ENCODE data around the gene TMEM40.
A peak's percentile ranks its signal among the peaks of the same experiment; 100 is the strongest.
"Not testable (repeated sequence)": the region's sequence is repeated elsewhere in the genome, so short reads cannot be mapped to it uniquely, and the experiment has no call there.

TMEM40 gene

GRCh38 chr3:12714278-12714677 is 44.8 kb downstream of the TMEM40 start:
- no peak for FAIRE-seq
- no peak for TF ChIP-seq POLR2AphosphoS5 (IDR thresholded peaks at IDR 0.05; ENCODE audit: low read depth, low read length)
- TF ChIP-seq POU2F2 (IDR thresholded peaks at IDR 0.05; ENCODE audit: low read depth, low read length): no peak
- TF ChIP-seq PAX5 (IDR thresholded peaks at IDR 0.05; ENCODE audit: insufficient read depth, low read length, severe bottlenecking): no peak
- TF ChIP-seq TAF1 (IDR thresholded peaks at IDR 0.05; ENCODE audit: low read depth, low read length): no peak
- no peak for TF ChIP-seq SPI1 (IDR thresholded peaks at IDR 0.05; ENCODE audit: low read depth, low read length)
- no peak for TF ChIP-seq POLR2A (IDR thresholded peaks at IDR 0.05; ENCODE audit: low read depth, low read length)
- DNase-seq (ENCODE audit: insufficient read length, low spot score): no peak

GRCh38 chr3:12710062-12710461 is 49.0 kb downstream of the TMEM40 start:
- TF ChIP-seq POLR2AphosphoS5 (IDR thresholded peaks at IDR 0.05; ENCODE audit: low read depth, low read length) (no peak), POLR2A (IDR thresholded peaks at IDR 0.05; ENCODE audit: low read depth, low read length) (no peak), PAX5 (IDR thresholded peaks at IDR 0.05; ENCODE audit: insufficient read depth, low read length, severe bottlenecking) (no peak), POU2F2 (IDR thresholded peaks at IDR 0.05; ENCODE audit: low read depth, low read length) (no peak), TAF1 (IDR thresholded peaks at IDR 0.05; ENCODE audit: low read depth, low read length) (no peak), SPI1 (IDR thresholded peaks at IDR 0.05; ENCODE audit: low read depth, low read length) (no peak)
- no peak for DNase-seq (ENCODE audit: insufficient read length, low spot score)
- FAIRE-seq: no peak

- DNase-seq (ENCODE audit: insufficient read length, low spot score): no peak
- FAIRE-seq: no peak
- TF ChIP-seq POLR2A (IDR thresholded peaks at IDR 0.05; ENCODE audit: low read depth, low read length) (no peak), PAX5 (IDR thresholded peaks at IDR 0.05; ENCODE audit: insufficient read depth, low read length, severe bottlenecking) (no peak), SPI1 (IDR thresholded peaks at IDR 0.05; ENCODE audit: low read depth, low read length) (no peak), TAF1 (IDR thresholded peaks at IDR 0.05; ENCODE audit: low read depth, low read length) (no peak), POU2F2 (IDR thresholded peaks at IDR 0.05; ENCODE audit: low read depth, low read length) (no peak), POLR2AphosphoS5 (IDR thresholded peaks at IDR 0.05; ENCODE audit: low read depth, low read length) (no peak)
Measured at GRCh38 chr3:12709334-12709733, 49.7 kb downstream of the TMEM40 start.

GRCh38 chr3:12708584-12709192 is 50.4 kb downstream of the TMEM40 start:
- no peak for DNase-seq (ENCODE audit: insufficient read length, low spot score)
- TF ChIP-seq SPI1 (IDR thresholded peaks at IDR 0.05; ENCODE audit: low read depth, low read length): no peak
- no peak for TF ChIP-seq POU2F2 (IDR thresholded peaks at IDR 0.05; ENCODE audit: low read depth, low read length)
- no peak for TF ChIP-seq POLR2A (IDR thresholded peaks at IDR 0.05; ENCODE audit: low read depth, low read length)
- no peak for TF ChIP-seq TAF1 (IDR thresholded peaks at IDR 0.05; ENCODE audit: low read depth, low read length)
- no peak for TF ChIP-seq PAX5 (IDR thresholded peaks at IDR 0.05; ENCODE audit: insufficient read depth, low read length, severe bottlenecking)
- no peak for TF ChIP-seq POLR2AphosphoS5 (IDR thresholded peaks at IDR 0.05; ENCODE audit: low read depth, low read length)
- FAIRE-seq: no peak

GRCh38 chr3:12707449-12707848 is 51.6 kb downstream of the TMEM40 start:
- no peak for TF ChIP-seq POU2F2 (IDR thresholded peaks at IDR 0.05; ENCODE audit: low read depth, low read length)
- no peak for TF ChIP-seq PAX5 (IDR thresholded peaks at IDR 0.05; ENCODE audit: insufficient read depth, low read length, severe bottlenecking)
- no peak for TF ChIP-seq SPI1 (IDR thresholded peaks at IDR 0.05; ENCODE audit: low read depth, low read length)
- no peak for TF ChIP-seq POLR2A (IDR thresholded peaks at IDR 0.05; ENCODE audit: low read depth, low read length)
- no peak for TF ChIP-seq TAF1 (IDR thresholded peaks at IDR 0.05; ENCODE audit: low read depth, low read length)
- TF ChIP-seq POLR2AphosphoS5 (IDR thresholded peaks at IDR 0.05; ENCODE audit: low read depth, low read length): no peak
- FAIRE-seq (no peak), DNase-seq (ENCODE audit: insufficient read length, low spot score) (no peak)

- TF ChIP-seq POLR2A (IDR thresholded peaks at IDR 0.05; ENCODE audit: low read depth, low read length) (no peak), TAF1 (IDR thresholded peaks at IDR 0.05; ENCODE audit: low read depth, low read length) (no peak), POLR2AphosphoS5 (IDR thresholded peaks at IDR 0.05; ENCODE audit: low read depth, low read length) (no peak)
- FAIRE-seq: peak; percentile 64
- DNase-seq (ENCODE audit: insufficient read length, low spot score): peak; percentile 49
Measured at GRCh38 chr3:12706504-12707253, 52.4 kb downstream of the TMEM40 start.

GRCh38 chr3:12705981-12706380 is 53.1 kb downstream of the TMEM40 start:
- TF ChIP-seq SPI1 (IDR thresholded peaks at IDR 0.05; ENCODE audit: low read depth, low read length): no peak
- no peak for TF ChIP-seq PAX5 (IDR thresholded peaks at IDR 0.05; ENCODE audit: insufficient read depth, low read length, severe bottlenecking)
- TF ChIP-seq POLR2AphosphoS5 (IDR thresholded peaks at IDR 0.05; ENCODE audit: low read depth, low read length): no peak
- no peak for TF ChIP-seq POLR2A (IDR thresholded peaks at IDR 0.05; ENCODE audit: low read depth, low read length)
- no peak for TF ChIP-seq TAF1 (IDR thresholded peaks at IDR 0.05; ENCODE audit: low read depth, low read length)
- no peak for TF ChIP-seq POU2F2 (IDR thresholded peaks at IDR 0.05; ENCODE audit: low read depth, low read length)
- no peak for DNase-seq (ENCODE audit: insufficient read length, low spot score)
- FAIRE-seq: no peak

GRCh38 chr3:12705374-12705926 is 53.6 kb downstream of the TMEM40 start:
- FAIRE-seq (no peak), DNase-seq (ENCODE audit: insufficient read length, low spot score) (no peak)
- no peak for TF ChIP-seq POLR2AphosphoS5 (IDR thresholded peaks at IDR 0.05; ENCODE audit: low read depth, low read length)
- TF ChIP-seq SPI1 (IDR thresholded peaks at IDR 0.05; ENCODE audit: low read depth, low read length): no peak
- TF ChIP-seq POLR2A (IDR thresholded peaks at IDR 0.05; ENCODE audit: low read depth, low read length): no peak
- no peak for TF ChIP-seq POU2F2 (IDR thresholded peaks at IDR 0.05; ENCODE audit: low read depth, low read length)
- no peak for TF ChIP-seq PAX5 (IDR thresholded peaks at IDR 0.05; ENCODE audit: insufficient read depth, low read length, severe bottlenecking)
- TF ChIP-seq TAF1 (IDR thresholded peaks at IDR 0.05; ENCODE audit: low read depth, low read length): no peak

GRCh38 chr3:12702501-12702900 is 56.6 kb downstream of the TMEM40 start:
- no peak for FAIRE-seq
- DNase-seq (ENCODE audit: insufficient read length, low spot score): no peak
- TF ChIP-seq TAF1 (IDR thresholded peaks at IDR 0.05; ENCODE audit: low read depth, low read length) (no peak), POU2F2 (IDR thresholded peaks at IDR 0.05; ENCODE audit: low read depth, low read length) (no peak), PAX5 (IDR thresholded peaks at IDR 0.05; ENCODE audit: insufficient read depth, low read length, severe bottlenecking) (no peak), SPI1 (IDR thresholded peaks at IDR 0.05; ENCODE audit: low read depth, low read length) (no peak), POLR2AphosphoS5 (IDR thresholded peaks at IDR 0.05; ENCODE audit: low read depth, low read length) (no peak), POLR2A (IDR thresholded peaks at IDR 0.05; ENCODE audit: low read depth, low read length) (no peak)

GRCh38 chr3:12701601-12702000 is 57.5 kb downstream of the TMEM40 start:
- not testable (repeated sequence) for FAIRE-seq; DNase-seq (ENCODE audit: insufficient read length, low spot score)
